GM23338 (cell line): ENCODE measurements around the gene ARPC2. TPM values are rescaled to one million over a fixed set of nuclear protein-coding genes. Genes with fewer than 3 reads are reported as not detected.
A peak's percentile ranks its signal among the peaks of the same experiment; 100 is the strongest.

Experiments
- ATAC-seq: fragments of 200-7000 bp; cut with Tn5 transposase; 3 replicates; pipeline ENCODE4 v1.9.1; 2020
- DNase-seq: peaks from one replicate; pipeline ENCODE4 v3.0.0-alpha.2; 2015; ENCODE audit warnings: low spot score
- H2AFZ ChIP-seq: fragments of 200-600 bp; sonication (generic); 2 replicates; pipeline ENCODE4 v1.8.0; 2016; ENCODE audit warnings: antibody characterized with exemption, mild to moderate bottlenecking, moderate library complexity
- H3F3A ChIP-seq: fragments of 200-600 bp; sonication (generic); replicated peaks from 2 replicates; pipeline ENCODE4 v1.8.0; 2017; ENCODE audit warnings: antibody characterized with exemption, mixed run types, low read depth
- H3K27ac ChIP-seq: fragments of 200-600 bp; sonication (generic); 2 replicates; pipeline ENCODE4 v1.6.1; 2016; ENCODE audit warnings: low read depth
- H3K27me3 ChIP-seq: fragments of 200-600 bp; sonication (generic); 2 replicates; pipeline ENCODE4 v1.8.0; 2016; ENCODE audit warnings: mild to moderate bottlenecking, mixed run types, moderate library complexity; ENCODE audit not compliant: insufficient read depth
- H3K36me3 ChIP-seq: fragments of 200-600 bp; sonication (generic); 2 replicates; pipeline ENCODE4 v1.8.0; 2016; ENCODE audit warnings: mild to moderate bottlenecking; ENCODE audit not compliant: insufficient read depth
- H3K4me1 ChIP-seq: fragments of 200-600 bp; sonication (generic); 2 replicates; pipeline ENCODE4 v1.8.0; 2016; ENCODE audit warnings: mild to moderate bottlenecking, moderate library complexity; ENCODE audit not compliant: insufficient read depth
- H3K4me2 ChIP-seq: fragments of 200-600 bp; sonication (generic); 2 replicates; pipeline ENCODE4 v1.7.1; 2017; ENCODE audit warnings: mixed run types
- H3K4me3 ChIP-seq: fragments of 200-600 bp; sonication (generic); 2 replicates; pipeline ENCODE4 v1.6.1; 2016; ENCODE audit warnings: mixed run types
- H3K79me2 ChIP-seq: fragments of 200-600 bp; sonication (generic); replicated peaks from 2 replicates; pipeline ENCODE4 v1.8.0; 2017; ENCODE audit warnings: mild to moderate bottlenecking; ENCODE audit not compliant: insufficient read depth
- H3K9me2 ChIP-seq: fragments of 200-600 bp; sonication (generic); 2 replicates; pipeline ENCODE4 v1.8.0; 2017; ENCODE audit not compliant: insufficient read depth
- H4K20me1 ChIP-seq: fragments of 200-600 bp; sonication (generic); replicated peaks from 2 replicates; pipeline ENCODE4 v1.8.0; 2017; ENCODE audit warnings: mild to moderate bottlenecking; ENCODE audit not compliant: insufficient read depth
- H3K27ac Mint-ChIP-seq: 2 replicates; pipeline ENCODE4 v1.8.0; 2020; ENCODE audit warnings: inconsistent platforms, mild to moderate bottlenecking, moderate library complexity, mixed read lengths
- H3K27me3 Mint-ChIP-seq: 3 replicates; pipeline ENCODE4 v1.8.0; 2022; ENCODE audit warnings: low read depth, mild to moderate bottlenecking, moderate library complexity, mixed read lengths, inconsistent platforms; ENCODE audit not compliant: insufficient read depth, poor library complexity
- H3K36me3 Mint-ChIP-seq: 3 replicates; pipeline ENCODE4 v1.8.0; 2021; ENCODE audit warnings: low read depth, mild to moderate bottlenecking, inconsistent platforms, moderate library complexity, mixed read lengths
- H3K4me1 Mint-ChIP-seq: 3 replicates; pipeline ENCODE4 v1.8.0; 2020; ENCODE audit warnings: mild to moderate bottlenecking, inconsistent platforms, mixed read lengths
- H3K4me3 Mint-ChIP-seq: 3 replicates; pipeline ENCODE4 v1.8.0; 2021; ENCODE audit warnings: moderate library complexity, mild to moderate bottlenecking, inconsistent platforms, mixed read lengths
- H3K9me3 Mint-ChIP-seq: 3 replicates; pipeline ENCODE4 v1.8.0; 2020; ENCODE audit warnings: moderate library complexity, mild to moderate bottlenecking, inconsistent platforms, mixed read lengths
- CTCF ChIP-seq, 2 experiments: fragments of 200-600 bp in 1 of 2; sonication (generic) in 1 of 2; conservative IDR thresholded peaks; 2 replicates each; pipeline versions ENCODE4 v1.5.1 to v1.6.1; 2016 to 2017; ENCODE audit warnings: antibody characterized with exemption in 2 of 2, low read depth in 2 of 2, mild to moderate bottlenecking in 2 of 2, moderate library complexity in 1 of 2
- ETS1 ChIP-seq: IDR thresholded peaks from 2 replicates; pipeline ENCODE4 v1.6.1; 2016; ENCODE audit warnings: antibody characterized with exemption
- EZH2 ChIP-seq: fragments of 200-600 bp; sonication (generic); IDR thresholded peaks from one replicate; pipeline ENCODE4 v1.8.0; 2017; ENCODE audit warnings: antibody characterized with exemption, mild to moderate bottlenecking, low read depth; ENCODE audit not compliant: unreplicated experiment
- EZH2phosphoT487 ChIP-seq: fragments of 200-600 bp; sonication (generic); IDR thresholded peaks from one replicate; pipeline ENCODE4 v1.8.1; 2018; ENCODE audit warnings: antibody characterized with exemption; ENCODE audit not compliant: unreplicated experiment
- ZNF114 ChIP-seq: fragments of 250-450 bp; sonication (Bioruptor Pico); IDR thresholded peaks from 2 replicates; pipeline ENCODE4 v1.5.0; 2020; ENCODE audit warnings: mild to moderate bottlenecking, moderate library complexity
- ZNF331 ChIP-seq: fragments of 250-450 bp; sonication (Bioruptor Pico); IDR thresholded peaks from 2 replicates; pipeline ENCODE4 v1.5.0; 2020; ENCODE audit warnings: low read depth, mild to moderate bottlenecking, moderate library complexity
- ZNF462 ChIP-seq: fragments of 250-450 bp; sonication (Bioruptor Pico); IDR thresholded peaks from 2 replicates; pipeline ENCODE4 v1.5.0; 2020; ENCODE audit warnings: mild to moderate bottlenecking, moderate library complexity
- polyA plus RNA-seq: library from polyadenylated mRNA; unstranded; fragments of >200 nt; fragmentation: Nextera tagmentation; extraction: Ambion mirVana; gene quantifications from 2 replicates; pipeline ENCODE4 v1.2.1, GENCODE V29; 2016
- total RNA-seq: library from RNA; depleted of rRNA; stranded (reverse); fragments of >200 nt; shearing (Covaris generic); gene quantifications from 2 replicates; pipeline ENCODE4 v1.2.3, GENCODE V29; 2014

The ARPC2 gene
- total and polyA plus RNA-seq, 2 experiments from 2014 or later: 217 to 271 TPM

DNA sequence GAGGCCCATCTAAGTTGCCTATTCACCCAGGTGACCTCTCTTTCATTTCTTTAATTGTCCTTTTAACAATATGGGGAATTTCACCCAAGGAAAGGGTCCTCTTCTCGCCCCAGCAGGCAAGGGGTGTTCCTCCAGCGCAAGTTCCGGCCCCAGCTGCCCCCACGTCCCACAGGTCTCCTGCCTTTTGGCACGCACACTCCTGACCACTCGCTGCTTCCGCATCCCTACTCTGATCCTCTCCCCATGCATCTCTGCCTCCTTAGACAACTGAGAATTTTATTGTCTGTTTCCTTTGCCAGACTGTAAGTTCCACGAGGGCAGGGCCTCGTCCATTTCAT, 684 bp upstream of the ARPC2 start:
- peak overlapping the region; percentile 89 for H3K4me3 Mint-ChIP-seq
- Histone ChIP-seq H3K79me2 (peaks cover 41% of the 10 kb centered on the region), H3K27me3 (no peaks in the 10 kb centered on the region), H3K4me1 (peaks cover 33% of the 10 kb centered on the region), H3K36me3 (0 out of 2 replicates have a peak, but pooled peaks cover 6% of the 10 kb centered on the region), H4K20me1 (peaks cover 28% of the 10 kb centered on the region), H3K27ac (0 out of 2 replicates have a peak overlapping the region, but pooled peaks have one; percentile 28), H3K4me3 (peak overlapping the region; percentile 99), H3F3A (peaks cover 3% of the 10 kb centered on the region; the same call in 1 of the 2 replicates), H2AFZ (peak overlapping the region; percentile 100), H3K9me2 (peaks cover 4% of the 10 kb centered on the region; the same call in 1 of the 2 replicates), H3K4me2 (peak overlapping the region; percentile 88)
- H3K27ac Mint-ChIP-seq: peak overlapping the region; percentile 93; the same call in 1 of the 2 replicates
- ATAC-seq (no peak), DNase-seq (peak; percentile 5)
- H3K36me3 Mint-ChIP-seq: peaks cover 22% of the 10 kb centered on the region
- no peak for TF ChIP-seq CTCF (conservative IDR thresholded peaks at IDR 0.05; ENCODE audit: low read depth in 2 of 2)
- H3K9me3 Mint-ChIP-seq: no peaks in the 10 kb centered on the region
- H3K27me3 Mint-ChIP-seq: peaks cover 13% of the 10 kb centered on the region
- H3K4me1 Mint-ChIP-seq: peaks cover 31% of the 10 kb centered on the region

DNA sequence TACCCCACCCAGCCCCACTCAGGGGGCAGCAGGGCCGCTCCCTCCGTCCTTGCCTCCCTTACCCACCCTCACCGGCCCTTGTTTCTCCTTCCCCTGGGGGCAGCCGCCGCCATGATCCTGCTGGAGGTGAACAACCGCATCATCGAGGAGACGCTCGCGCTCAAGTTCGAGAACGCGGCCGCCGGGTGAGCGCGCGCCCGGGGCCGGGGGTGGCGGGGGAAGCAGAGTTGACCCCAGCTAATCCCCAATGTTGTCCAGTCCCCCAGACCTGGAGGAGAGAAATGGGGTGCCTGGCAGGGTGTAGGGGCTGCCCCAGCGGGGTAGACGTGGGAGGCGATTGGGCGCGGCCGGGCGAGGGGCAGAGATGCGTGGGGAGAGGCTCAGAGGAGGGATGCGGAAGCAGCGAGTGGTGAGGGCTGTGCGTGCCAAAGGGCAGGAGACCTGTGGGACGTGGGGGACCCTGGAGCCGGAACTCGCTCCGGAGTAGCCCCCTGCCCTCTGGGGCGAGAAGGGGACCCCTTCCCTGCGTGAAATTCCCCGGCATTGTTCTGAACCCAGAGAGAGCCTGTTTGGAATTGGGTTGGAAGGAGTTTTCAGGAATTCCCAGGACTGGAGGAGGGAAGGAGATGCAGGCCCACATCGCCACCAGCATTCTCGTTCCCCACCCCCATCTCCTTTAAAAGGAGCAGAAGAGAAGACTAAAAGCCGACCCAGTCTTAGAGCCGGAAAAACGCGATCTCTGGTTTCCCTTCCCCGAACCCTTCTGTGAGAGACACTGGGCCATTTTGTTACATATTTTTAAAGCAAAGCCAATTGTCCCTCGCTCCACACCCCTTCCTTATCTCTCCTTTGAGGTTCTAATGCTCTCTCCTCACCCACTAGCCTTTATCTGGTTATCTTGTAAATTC, 625 bp downstream of the ARPC2 start:
- 0 out of 2 replicates have a peak overlapping the region, but pooled peaks have one; percentile 72 for H2AFZ ChIP-seq
- no peak for TF ChIP-seq CTCF (conservative IDR thresholded peaks at IDR 0.05; ENCODE audit: low read depth in 2 of 2)
- no peak for TF ChIP-seq ZNF462 (CRISPR knock-in tag)
- TF ChIP-seq ZNF114 (CRISPR knock-in tag): no peak
- no peak for TF ChIP-seq EZH2phosphoT487
- TF ChIP-seq EZH2: no peak
- no peak for TF ChIP-seq ZNF331 (CRISPR knock-in tag)
- no peak for TF ChIP-seq ETS1

More for the DNA sequence above, 625 bp downstream of the ARPC2 start:
- H3K27ac ChIP-seq: peak overlapping the region; percentile 86
- peaks cover 40% of the 10 kb centered on the region for H4K20me1 ChIP-seq
- peaks cover 28% of the 10 kb centered on the region for H3K4me1 Mint-ChIP-seq
- ATAC-seq (peak; percentile 60), DNase-seq (peak; percentile 68)
- H3K27ac Mint-ChIP-seq: peak overlapping the region; percentile 92
- peak overlapping the region; percentile 89 for H3K4me3 Mint-ChIP-seq
- H3K4me2 ChIP-seq: peak overlapping the region; percentile 92
- peaks cover 26% of the 10 kb centered on the region for H3K36me3 Mint-ChIP-seq
- H3K4me3 ChIP-seq: peak overlapping the region; percentile 99
- peaks cover 13% of the 10 kb centered on the region for H3K27me3 Mint-ChIP-seq
- H3K9me2 ChIP-seq: no peaks in the 10 kb centered on the region
- H3K27me3 ChIP-seq: no peaks in the 10 kb centered on the region
- H3K9me3 Mint-ChIP-seq: no peaks in the 10 kb centered on the region
- H3K36me3 ChIP-seq: 0 out of 2 replicates have a peak, but pooled peaks cover 11% of the 10 kb centered on the region
- H3F3A ChIP-seq: peaks cover 3% of the 10 kb centered on the region; the same call in 1 of the 2 replicates
- peaks cover 33% of the 10 kb centered on the region for H3K4me1 ChIP-seq
- H3K79me2 ChIP-seq: peaks cover 54% of the 10 kb centered on the region
